IPS-18c (cell line): Measurements from ENCODE around the gene LDLRAD4.
"Not testable (repeated sequence)": the region's sequence is repeated elsewhere in the genome, so short reads cannot be mapped to it uniquely, and the experiment has no call there.

Experiments used
- H3K4me3 ChIP-seq: 2 replicates; pipeline ENCODE4 v1.7.0; 2013; ENCODE audit warnings: low read depth, mild to moderate bottlenecking, low read length, moderate library complexity; ENCODE audit not compliant: insufficient read depth
- H3K9me3 ChIP-seq: one replicate; pipeline ENCODE4 v1.6.1; 2013; ENCODE audit warnings: mild to moderate bottlenecking, low read length, moderate library complexity; ENCODE audit not compliant: control insufficient read depth, insufficient read depth

LDLRAD4 gene

GRCh38 chr18:13464432-13465123 is 246.0 kb downstream of the LDLRAD4 start:
- H3K9me3 ChIP-seq: peaks cover 2% of the 10 kb centered on the region
- H3K4me3 ChIP-seq: no peak overlapping the region

GRCh38 chr18:13465124-13465446 is 246.5 kb downstream of the LDLRAD4 start:
- H3K4me3 ChIP-seq: no peak overlapping the region
- H3K9me3 ChIP-seq: peaks cover 2% of the 10 kb centered on the region

GRCh38 chr18:13465476-13465875 is 246.9 kb downstream of the LDLRAD4 start:
- H3K4me3 ChIP-seq: no peak overlapping the region
- peaks cover 2% of the 10 kb centered on the region for H3K9me3 ChIP-seq

- H3K9me3 ChIP-seq: no peaks in the 10 kb centered on the region
- H3K4me3 ChIP-seq: no peak overlapping the region
Observed at GRCh38 chr18:13470516-13471197, 252.1 kb downstream of the LDLRAD4 start.

- Histone ChIP-seq H3K9me3 (no peaks in the 10 kb centered on the region), H3K4me3 (no peak overlapping the region)
Observed at GRCh38 chr18:13471198-13471845, 252.8 kb downstream of the LDLRAD4 start.

- Histone ChIP-seq H3K9me3 (no peaks in the 10 kb centered on the region), H3K4me3 (no peak overlapping the region)
Observed at GRCh38 chr18:13471971-13472628, 253.5 kb downstream of the LDLRAD4 start.

GRCh38 chr18:13473751-13474150 is 255.2 kb downstream of the LDLRAD4 start:
- Histone ChIP-seq H3K9me3 (no peaks in the 10 kb centered on the region), H3K4me3 (no peak overlapping the region)

- Histone ChIP-seq H3K4me3 (no peak overlapping the region), H3K9me3 (no peaks in the 10 kb centered on the region)
Observed at GRCh38 chr18:13474336-13474735, 255.8 kb downstream of the LDLRAD4 start.

GRCh38 chr18:13474907-13475545 is 256.5 kb downstream of the LDLRAD4 start:
- no peaks in the 10 kb centered on the region for H3K9me3 ChIP-seq
- H3K4me3 ChIP-seq: no peak overlapping the region

GRCh38 chr18:13476312-13476711 is 257.8 kb downstream of the LDLRAD4 start:
- not testable (repeated sequence) for H3K9me3 ChIP-seq, H3K4me3 ChIP-seq

GRCh38 chr18:13477147-13477683 is 258.7 kb downstream of the LDLRAD4 start:
- no peak overlapping the region for H3K4me3 ChIP-seq
- no peaks in the 10 kb centered on the region for H3K9me3 ChIP-seq

GRCh38 chr18:13480571-13481255 is 262.2 kb downstream of the LDLRAD4 start:
- no peaks in the 10 kb centered on the region for H3K9me3 ChIP-seq

GRCh38 chr18:13481331-13481730 is 262.8 kb downstream of the LDLRAD4 start:
- H3K9me3 ChIP-seq: no peaks in the 10 kb centered on the region
- H3K4me3 ChIP-seq: no peak overlapping the region

More at GRCh38 chr18:13480571-13481255, 262.2 kb downstream of the LDLRAD4 start:
- H3K4me3 ChIP-seq: no peak overlapping the region

- Histone ChIP-seq H3K4me3 (no peak overlapping the region), H3K9me3 (no peaks in the 10 kb centered on the region)
Observed at GRCh38 chr18:13481820-13482617, 263.5 kb downstream of the LDLRAD4 start.

GRCh38 chr18:13482618-13482945 is 264.0 kb downstream of the LDLRAD4 start:
- Histone ChIP-seq H3K9me3 (no peaks in the 10 kb centered on the region), H3K4me3 (no peak overlapping the region)
